Stimulated activated CD4-positive, alpha-beta T cell treated with anti-CD3 and anti-CD28 coated beads, Interleukin-12 subunit alpha, Interleukin-12 subunit beta, amount 100 ng/mL, for 48 hours (primary cell): ENCODE measurements around the gene PDPN.

ENCODE experiments used
- DNase-seq, 3 donors: peaks; one replicate each; pipeline ENCODE4 v3.0.0-alpha.2; 2020; ENCODE audit warnings: low read depth in 2 of 3, low spot score in 1 of 3

Gene PDPN

DNA sequence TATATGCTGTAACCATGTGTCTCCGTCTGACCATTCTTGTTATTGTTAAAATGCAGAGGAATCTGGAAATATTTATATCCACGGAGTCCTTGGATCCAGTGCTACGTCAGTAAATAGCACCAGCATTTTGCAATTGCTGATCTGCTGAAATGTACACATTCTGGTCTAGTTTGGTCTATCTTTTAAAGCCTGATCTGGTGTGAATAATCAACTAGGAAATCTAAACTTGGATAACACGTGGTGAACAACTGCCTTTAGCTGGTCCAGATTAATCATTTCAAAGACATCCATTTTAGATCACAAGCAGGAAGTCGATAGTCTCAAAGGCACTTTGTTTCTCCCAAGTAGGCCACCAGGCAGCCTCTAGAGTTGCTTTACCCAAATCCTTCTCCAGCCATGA, 32.6 kb downstream of the PDPN start:
- no peak for DNase-seq

GRCh38 chr1:13617108-13617507, 33.5 kb downstream of the PDPN start:
- DNase-seq: no peak

DNA sequence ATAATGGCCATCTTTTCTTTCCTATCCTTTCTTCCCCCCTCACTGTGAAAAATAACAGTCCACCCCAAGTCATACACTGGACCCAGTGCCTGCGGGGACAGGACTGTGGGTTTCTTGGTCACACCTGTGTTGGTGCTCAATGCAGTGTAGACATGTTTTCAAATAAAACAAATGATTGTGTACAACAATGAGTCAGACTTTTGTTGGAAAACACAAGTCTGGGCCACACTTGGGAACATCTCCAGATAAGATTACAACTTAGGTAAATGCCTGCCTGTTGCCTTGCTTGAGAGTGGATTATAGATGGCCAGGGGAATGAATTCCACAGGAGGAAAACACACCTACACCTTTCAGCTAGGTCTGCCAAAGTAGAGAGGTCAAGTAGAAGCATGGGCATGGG, 34.1 kb downstream of the PDPN start:
- DNase-seq: no peak

GRCh38 chr1:13618483-13618882, 34.9 kb downstream of the PDPN start:
- no peak for DNase-seq

DNA sequence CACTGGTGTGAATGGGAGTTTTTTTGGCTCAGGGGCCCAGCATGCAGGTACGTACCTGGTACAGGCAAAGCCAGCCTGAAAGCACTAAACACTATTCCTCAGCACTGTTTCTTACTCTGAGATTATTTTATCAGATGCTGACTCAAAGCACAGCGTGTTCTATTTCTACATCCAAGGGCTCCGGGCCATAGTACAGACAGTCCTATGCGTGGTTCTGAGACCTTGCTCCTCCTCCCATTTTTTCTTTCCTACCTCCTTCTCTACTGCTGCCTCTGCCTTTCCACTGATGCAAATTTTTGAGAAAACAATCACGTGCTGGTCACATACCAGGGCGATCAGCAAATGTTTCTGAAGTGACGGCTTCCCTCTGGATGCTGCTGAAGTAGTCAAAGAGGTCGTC, 36.3 kb downstream of the PDPN start:
- DNase-seq: no peak

GRCh38 chr1:13620825-13621224, 37.2 kb downstream of the PDPN start:
- DNase-seq: no peak

DNA sequence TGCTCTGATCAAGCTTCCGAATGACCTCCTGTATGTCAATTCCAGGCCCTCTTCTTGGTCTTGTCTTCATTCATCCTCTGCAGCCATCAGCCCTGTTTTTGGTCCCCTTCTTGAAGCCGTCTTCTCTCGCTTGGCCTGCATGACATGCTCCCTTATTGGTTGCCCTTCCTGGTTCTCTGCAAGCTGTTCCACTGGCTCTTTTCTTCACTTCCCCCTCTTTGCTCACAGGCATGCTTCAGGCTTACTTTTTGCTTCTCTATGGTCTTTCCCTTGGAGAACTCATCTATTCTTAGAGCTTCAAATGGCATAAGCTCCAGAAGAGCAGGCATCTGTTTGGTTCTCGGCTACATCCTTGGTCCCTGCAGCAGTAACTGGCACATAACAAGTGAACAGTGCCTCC, 38.8 kb downstream of the PDPN start:
- DNase-seq: no peak

DNA sequence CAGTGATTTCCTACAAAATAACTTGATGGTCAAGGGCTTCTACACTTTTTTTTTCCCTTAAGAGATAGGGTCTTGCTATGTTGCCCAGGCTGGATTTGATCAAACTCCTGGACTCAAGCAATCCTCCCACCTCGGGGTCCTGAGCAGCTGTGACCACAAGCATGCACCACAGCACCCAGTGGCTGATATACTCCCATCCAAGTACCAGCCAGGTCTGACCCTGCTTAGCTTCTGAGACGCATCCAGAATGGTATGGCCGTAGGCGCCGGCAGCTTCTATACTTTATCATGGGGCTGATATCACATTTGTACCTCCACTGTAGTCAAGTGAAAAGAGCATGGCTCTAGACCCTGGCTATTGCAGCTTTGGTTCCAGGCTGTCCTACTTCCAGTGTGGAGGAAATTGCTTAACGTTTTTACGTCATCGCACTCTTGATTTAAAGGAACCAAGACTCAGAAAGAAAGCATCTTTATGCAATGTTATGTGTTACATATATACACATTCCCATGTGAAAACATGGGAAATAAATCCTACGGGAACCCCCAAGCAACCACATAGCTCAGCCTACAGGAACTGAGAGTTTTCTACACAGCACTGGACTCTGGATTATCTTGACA, 39.5 kb downstream of the PDPN start:
- no peak for DNase-seq

GRCh38 chr1:13624526-13624925, 40.9 kb downstream of the PDPN start:
- DNase-seq: no peak

DNA sequence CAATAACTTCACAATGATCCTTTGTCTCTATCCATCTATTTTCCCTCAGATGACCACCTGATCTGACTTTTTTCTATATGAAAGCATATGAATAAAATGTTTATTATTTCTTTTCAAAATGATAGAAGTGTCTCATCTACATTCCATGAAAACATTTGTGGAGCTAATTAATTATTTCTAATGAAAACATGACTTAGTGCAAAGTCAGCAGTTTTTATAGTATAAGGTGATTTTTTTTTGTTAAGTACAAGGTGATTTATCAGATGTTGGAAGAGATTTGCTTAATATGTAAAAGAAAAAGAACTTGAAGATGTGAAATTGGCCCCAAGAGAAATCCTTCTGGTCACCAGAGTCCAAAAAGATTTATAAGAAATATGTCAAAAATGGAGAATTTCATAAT, 43.5 kb downstream of the PDPN start:
- no peak for DNase-seq

GRCh38 chr1:13628218-13628617, 44.6 kb downstream of the PDPN start:
- no peak for DNase-seq

DNA sequence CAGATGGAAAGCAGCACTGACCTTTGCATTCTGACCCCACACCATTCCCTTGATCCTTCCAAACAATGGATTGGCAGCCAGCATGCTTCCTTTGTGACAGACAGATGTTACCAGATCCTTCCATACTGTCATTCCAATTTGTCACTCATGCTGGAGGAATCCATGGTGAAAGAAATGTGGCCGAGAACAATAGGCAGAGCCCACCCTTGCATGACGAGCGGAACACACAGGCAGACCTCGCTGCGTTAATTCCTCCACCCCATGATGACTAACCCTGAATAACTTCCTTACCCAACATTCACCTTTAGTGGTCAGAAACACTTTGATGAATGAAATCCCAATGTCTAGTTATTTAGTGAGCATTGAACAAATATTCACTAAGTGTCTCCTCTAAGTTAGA, 45.1 kb downstream of the PDPN start:
- DNase-seq: no peak

- no peak for DNase-seq
Measured at GRCh38 chr1:13642306-13643004, 58.8 kb downstream of the PDPN start.

GRCh38 chr1:13643017-13643416, 59.4 kb downstream of the PDPN start:
- no peak for DNase-seq

GRCh38 chr1:13646521-13646920, 62.9 kb downstream of the PDPN start:
- no peak for DNase-seq

DNA sequence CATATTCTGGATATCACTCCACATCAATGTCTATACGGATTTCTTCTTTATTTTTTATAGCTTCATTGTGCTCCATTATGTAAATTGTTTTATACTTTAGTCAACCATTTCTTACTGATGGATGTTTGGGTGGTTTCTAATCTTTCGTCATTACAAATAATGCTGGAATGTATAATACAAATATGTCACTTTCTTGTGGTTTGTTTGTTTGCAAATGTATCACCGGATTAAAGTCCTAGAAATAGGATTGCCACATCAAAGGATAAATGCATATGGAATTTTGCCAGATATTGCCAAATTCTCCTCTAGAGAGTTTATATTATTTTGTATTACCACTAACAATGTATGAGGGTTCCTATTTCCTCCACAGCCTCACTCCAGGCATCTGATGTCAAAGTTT, 67.6 kb downstream of the PDPN start:
- no peak for DNase-seq

DNA sequence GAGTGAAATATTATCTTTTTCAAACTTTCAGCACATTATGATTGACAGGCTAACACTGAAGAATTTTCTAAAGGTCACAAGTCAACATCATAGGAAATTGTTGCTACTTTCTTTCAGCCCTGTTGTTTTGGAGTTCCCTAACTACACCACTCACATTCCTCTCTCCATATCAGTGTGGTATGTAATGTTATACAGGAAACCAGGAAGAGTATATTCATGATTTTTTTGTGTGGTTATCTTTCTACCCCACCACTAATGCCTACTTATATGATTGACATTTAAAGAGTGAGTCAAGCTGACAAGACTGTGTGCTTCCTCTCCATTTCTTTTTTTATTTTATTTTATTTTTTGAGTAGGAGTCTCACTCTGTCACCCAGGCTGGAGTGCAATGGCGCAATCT, 68.6 kb downstream of the PDPN start:
- no peak for DNase-seq

GRCh38 chr1:13661539-13661938, 77.9 kb downstream of the PDPN start:
- no peak for DNase-seq

- no peak for DNase-seq
Measured at GRCh38 chr1:13662493-13662892, 78.9 kb downstream of the PDPN start.

DNA sequence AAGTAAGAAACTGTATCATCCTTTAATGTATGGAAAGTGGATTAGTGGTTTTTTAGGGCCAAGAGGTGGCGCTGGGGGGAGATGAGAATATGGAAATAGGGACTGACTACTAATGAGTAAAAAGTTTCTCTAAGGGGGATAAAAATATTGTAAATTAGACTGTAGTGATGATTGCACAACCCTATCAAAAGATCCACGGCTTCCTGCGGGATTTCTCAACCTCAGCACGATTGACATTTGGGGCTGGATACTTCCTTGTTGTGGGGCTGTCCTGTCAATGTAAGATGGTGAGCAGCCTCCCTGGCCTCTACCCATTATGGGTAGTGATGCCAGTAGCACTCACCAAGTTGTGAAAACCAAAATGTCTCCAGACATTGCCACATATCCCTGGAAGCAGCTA, 80.3 kb downstream of the PDPN start:
- no peak for DNase-seq

DNA sequence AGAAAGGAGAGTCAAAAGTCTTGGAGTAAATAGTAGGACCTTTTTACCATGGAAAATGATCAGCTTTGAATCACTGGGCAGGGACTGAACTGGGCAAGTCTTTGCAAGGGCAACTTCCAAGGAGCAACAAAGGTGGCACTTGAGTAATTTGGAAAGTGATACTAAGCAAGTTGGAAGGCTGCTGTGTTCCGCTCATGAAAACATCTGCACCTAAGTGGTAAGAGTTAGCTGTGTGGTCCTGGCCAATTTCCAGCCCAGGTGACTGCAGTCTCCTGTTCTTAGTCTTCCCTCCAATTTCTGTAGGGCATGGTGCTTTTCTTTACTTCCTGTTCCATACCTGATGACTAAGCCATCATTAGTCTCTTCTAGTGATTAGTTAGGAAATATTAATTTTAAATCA, 80.8 kb downstream of the PDPN start:
- DNase-seq: no peak

GRCh38 chr1:13666317-13666716, 82.7 kb downstream of the PDPN start:
- no peak for DNase-seq
